Measurements from ENCODE around the gene KRT8.
A peak's percentile ranks its signal among the peaks of the same experiment; 100 is the strongest.
"Not testable (repeated sequence)": the region's sequence is repeated elsewhere in the genome, so short reads cannot be mapped to it uniquely, and the experiment has no call there.

The KRT8 gene

DNA sequence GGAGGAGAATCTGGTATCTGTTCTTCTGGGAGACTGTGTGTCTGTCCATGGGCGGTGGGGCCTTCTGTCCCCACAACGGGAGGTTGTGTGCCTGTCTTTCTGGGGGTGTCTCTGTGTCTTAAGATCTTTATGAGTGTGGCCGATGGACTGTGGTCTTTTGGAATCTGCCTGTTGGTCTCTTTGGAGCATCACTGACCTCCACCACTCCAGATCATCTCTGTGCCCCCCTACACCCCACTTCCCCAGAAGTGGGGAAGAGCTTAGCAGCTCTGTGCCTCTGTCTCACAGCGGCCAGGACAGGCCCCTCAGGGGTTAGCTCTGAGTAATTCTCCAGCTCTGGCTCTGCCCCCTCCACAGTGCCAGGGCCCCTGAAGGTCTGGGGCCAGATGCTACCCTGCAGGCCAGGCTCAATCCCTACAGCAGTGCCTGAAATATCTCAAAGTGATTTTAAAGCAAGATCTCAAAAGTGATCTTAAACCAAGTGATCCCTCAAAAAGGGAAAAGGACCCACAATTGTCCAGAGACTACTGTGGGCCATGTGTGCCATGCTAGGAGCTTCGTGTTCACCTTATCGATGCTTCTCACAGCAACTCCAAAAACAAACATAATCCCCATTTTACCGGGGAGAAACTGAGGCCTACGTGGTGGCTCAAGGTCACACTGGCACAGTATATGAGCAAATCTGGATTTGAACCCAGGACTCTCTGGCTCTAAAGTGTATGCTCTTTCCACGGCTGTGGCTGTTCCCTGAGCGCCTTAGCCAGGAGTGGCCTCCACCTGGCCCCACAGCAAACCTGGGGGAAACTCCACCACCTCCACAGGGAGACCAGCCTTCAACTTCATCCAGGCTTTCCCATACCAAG is 30.1 kb downstream of the KRT8 start:
- no peak for DNase-seq (ENCODE audit: low read depth)

DNA sequence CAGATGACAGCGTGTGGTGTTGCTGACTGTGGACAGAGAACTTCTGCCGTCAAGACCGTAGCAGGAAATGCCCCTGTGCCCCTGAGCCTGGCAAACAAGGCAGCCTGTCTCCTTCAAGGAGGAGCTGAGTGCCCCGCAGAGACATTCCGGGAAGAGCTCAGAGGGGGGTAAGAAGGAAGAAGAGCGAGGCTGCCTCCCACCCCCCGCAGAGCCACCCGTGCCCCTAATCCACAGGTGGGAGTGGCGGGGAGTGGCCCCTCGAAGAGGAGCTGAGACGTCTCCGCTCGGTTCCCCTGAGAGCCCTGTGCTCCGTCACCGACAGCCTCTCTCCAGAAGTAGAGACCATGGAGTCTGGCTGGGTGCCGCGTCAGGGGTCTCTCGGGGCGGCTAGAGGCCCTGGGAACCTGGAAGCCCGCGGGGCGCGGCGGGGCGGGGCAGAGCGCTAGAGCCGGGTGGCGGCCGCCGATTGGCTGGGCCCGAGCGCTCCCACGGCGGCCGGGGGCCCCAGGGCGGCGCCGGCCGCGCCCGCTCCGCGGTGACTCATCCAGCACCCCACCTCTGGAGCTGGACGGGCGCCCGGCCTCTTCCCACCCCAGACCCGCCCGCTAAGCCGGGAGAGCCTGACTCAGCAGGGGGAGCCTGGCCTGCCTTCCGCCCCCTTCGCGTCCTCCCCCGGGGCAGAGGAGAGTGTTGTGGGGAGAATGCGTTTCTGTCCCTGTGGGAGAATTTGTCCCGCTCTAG is 30.9 kb downstream of the KRT8 start:
- DNase-seq (ENCODE audit: low read depth), result no peak

DNA sequence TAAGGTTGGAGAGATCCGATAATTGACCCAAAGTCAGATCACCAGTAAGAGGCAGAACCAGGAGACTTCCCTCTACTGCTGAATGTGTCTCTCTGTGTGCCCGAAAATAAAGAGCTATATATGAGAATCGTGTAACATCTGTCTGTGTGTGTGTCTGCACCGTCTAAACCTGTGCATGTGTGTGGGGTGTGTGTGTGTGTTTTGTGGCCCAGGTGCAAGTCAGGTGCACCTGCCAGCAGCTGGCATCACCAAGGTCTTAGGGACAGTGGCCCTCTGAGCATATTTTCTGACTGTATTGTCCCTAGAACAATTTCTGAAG is 31.4 kb downstream of the KRT8 start:
- no peak for DNase-seq (ENCODE audit: low read depth)

DNA sequence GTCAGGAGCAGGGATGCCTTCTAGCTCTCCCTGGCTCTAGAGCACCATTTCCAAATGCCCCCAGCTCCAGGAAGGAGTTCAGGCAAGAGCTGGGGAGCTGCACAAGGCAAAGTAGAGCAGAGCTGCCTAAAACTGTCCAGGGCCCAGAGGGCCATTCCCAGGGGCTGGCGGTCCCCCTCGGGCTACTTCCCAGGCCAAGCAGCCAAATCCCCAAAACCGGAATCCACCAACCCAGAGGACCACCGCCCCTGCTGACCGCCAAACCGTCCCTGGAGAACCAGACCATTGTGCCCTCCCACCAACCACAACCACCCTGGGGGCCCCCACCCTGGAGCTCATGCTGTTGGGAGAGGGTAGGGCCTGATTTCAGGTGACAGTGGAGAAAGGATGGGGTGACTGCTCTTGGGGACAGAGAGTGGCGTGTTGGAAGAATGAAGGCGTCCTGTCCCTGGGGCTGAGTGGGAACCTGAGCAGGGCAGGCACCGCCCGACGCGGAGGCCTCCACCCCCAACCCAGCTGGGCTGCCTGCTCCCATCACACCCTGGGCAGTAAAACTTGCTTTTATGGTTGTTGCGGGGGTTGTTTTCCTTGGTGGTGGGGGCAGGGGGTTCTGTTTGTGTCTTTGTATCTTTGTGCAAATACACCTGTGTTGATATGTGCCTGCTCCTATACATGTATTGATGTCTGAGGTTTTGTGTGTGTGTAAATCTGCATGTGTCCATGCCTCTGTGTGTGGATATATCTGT is 32.1 kb downstream of the KRT8 start:
- DNase-seq (ENCODE audit: low read depth), result no peak

DNA sequence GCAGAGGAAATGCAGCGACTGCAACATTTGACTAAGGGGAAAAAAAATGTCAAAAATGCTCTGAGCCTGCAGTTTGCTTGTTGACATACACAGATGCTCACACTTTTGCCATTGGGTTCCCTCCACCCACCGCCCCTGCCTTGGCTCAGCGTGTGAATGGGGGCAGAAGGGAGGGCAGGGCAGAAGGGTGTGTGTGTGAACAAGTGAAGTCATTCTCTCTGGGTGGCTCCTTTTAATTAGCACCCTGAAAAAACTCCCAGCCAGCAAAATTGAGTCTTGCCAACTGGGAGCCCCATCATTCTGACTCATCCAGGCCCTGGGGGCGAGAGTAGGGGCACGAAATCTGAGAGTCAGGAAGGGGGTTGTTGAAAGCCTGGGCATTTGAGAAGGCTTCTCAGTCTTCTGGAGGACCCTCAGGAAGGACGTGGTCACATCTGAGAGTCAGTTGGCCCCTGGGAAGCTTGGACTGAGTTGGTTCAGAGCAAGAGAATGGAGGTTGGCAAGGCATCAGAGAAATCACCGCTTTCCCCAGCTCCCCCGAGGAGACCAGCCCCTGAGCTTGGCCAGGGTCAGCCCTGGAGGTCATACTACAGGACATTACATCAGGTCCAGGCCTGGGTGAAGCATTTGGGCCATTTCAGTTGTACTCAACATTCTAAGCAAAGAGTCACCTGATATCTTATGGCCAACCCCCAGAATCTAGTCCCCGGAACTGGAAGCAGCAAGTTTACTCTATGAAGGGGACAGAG is 33.4 kb downstream of the KRT8 start:
- no peak for DNase-seq (ENCODE audit: low read depth)

DNA sequence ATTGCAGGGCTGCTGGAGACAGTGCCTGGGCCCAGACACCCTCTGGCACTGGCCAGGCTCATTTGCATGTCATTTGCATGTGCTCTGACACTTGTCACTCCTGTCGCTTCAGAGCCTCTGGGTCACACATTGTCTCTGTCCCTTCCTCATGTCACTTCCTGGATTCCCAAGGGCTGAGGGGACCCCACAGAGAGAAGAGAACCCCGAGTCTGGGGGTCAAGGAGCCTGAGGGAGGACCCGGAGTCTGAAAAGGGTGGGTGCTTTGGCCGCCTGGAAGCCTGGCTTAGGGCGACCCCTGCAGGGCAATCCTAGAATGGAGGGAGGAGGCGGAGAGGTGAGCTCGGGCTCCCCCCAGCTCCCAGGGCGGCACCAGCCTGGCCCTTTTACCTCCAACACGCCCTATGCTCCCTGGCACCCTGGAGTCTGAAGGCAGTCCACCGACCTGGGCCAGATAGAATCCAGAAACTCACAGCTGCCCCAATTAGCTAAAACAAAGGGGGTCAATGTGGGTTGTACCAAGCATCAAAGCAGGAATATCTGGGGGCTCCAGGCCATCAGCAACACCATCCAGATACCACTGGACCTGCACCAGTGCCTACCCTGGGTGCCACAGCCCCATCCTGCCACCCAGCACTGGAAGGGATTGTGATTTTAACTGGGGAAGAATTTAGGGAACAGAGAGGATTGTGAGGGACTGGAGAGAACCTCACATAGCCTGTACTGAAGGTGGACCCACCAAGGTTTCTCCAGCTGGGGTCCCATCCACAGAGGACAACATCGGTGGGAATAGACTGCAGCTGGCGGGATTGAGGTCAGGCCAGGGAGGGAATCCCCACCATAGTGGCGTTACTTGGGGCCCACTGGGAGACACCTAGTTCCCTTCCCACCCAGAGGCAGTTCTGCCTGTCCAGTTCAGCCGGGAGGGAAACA is 34.2 kb downstream of the KRT8 start:
- DNase-seq (ENCODE audit: low read depth), result peak; percentile 58

DNA sequence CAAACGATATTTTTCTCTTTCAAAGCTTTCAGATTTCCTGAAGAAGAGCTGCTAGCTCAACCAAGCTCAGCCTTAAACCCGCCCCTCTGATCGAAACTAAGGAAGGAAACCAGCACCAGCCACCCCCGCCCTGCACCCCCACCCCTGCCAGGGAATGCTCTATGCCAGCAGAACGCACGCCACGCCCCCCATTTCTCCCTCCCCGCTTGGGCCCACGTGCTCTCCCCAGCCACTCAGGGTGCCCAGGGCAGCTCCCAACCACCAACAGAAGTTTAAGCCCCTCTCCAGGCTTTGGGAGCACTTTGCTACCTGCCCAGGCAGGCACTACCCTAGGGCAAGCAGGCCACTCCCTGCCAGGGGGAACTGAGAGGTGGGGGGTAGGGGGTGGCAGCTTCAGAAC is 37.2 kb downstream of the KRT8 start:
- no peak for DNase-seq (ENCODE audit: low read depth)

DNA sequence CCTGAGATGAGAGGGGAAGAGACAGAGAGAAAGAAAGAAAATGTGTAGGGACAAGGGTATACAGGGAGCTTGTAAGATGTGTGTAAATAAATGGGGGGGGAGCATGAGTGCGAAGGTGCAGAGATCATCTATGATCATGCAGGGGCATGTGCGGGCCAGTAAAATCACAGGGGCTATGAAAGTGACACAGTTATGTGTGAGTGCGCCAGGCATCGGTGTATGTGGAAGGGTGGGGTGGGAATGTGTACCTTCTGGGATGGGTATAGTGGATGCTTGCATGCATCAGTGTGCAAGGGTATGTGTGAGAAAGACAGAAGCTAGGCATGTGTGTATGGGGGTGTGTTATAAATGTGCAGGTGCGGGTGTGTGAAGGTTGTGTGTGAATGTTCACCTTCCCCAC is 37.7 kb downstream of the KRT8 start:
- no peak for DNase-seq (ENCODE audit: low read depth)

DNA sequence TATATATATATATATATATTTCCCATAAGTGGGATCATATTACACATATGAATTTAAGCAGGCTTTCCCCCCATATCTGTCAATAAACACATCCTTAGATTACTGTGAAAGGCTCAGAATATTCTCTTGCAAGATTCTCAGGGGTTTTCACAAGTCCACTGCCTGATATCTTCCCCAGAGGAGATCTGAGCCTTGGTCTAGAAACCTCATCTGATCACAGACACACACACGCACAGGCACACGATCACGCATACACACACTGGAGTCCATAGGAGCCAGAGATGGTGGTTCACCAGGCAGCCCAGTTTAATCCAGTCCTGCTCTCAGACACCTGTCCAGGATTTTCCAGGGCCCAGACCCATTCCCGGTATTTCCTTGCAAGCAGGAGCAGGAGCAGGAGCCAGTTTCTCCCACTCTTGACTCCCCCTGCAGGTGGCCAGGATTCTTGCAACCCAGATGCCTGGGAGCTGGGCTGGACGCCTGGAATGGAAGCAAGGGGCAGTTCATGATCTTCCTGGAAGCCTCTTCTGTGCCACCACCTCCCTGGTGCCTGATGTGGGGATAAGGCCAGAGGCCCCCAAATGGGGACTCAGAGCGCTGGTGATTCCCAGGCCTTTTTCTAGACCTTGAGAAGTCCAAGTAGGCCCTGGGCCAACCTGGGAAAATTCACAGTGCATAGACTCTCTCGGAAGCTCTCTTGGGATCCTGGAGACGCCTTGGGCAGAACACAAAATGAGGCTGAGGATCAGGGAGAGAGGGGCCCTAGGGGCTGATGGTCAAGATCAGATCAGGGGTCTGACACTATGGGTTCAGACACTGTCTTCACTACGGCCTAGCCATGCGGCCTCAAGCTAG is 39.6 kb downstream of the KRT8 start:
- DNase-seq (ENCODE audit: low read depth), result no peak

DNA sequence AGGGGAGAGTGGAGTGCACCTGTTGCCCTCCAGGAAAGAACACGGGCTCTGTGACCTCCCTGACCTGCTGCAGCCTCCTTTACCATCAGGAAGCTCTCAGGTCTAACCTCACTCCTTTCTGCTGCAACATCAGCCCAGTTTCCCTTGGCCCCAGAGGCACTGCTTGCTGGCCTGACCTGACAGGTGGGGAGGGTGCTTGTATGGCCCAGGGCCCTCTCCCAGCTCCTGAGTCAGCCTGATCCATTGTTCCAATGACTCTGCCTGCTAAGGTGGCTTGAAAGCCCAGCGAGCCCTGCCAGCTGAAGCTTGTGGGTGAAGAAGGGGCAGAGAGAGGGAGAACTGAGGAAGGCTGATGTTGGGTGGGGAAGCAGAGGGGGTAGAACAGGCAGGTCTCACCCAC is 42.9 kb downstream of the KRT8 start:
- DNase-seq (ENCODE audit: low read depth), result no peak

DNA sequence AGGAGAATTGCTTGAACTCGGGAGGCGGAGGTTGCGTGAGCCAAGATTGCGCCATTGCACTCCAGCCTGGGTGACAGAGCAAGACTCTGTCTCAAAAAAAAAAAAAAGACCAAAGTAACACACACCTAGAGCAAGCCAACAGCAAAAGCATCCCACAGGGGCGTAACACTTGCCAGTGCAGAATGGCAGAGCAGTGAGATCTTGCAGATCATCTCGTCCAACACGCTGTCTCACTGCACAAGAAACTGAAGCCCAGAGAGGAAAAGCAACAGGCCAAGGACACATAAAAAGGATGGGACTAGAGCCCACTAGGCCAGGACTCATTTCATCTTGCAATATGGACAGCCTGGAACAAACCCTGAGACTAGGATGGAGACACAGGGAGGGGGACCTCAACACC is 43.4 kb downstream of the KRT8 start:
- DNase-seq (ENCODE audit: low read depth), result no peak

DNA sequence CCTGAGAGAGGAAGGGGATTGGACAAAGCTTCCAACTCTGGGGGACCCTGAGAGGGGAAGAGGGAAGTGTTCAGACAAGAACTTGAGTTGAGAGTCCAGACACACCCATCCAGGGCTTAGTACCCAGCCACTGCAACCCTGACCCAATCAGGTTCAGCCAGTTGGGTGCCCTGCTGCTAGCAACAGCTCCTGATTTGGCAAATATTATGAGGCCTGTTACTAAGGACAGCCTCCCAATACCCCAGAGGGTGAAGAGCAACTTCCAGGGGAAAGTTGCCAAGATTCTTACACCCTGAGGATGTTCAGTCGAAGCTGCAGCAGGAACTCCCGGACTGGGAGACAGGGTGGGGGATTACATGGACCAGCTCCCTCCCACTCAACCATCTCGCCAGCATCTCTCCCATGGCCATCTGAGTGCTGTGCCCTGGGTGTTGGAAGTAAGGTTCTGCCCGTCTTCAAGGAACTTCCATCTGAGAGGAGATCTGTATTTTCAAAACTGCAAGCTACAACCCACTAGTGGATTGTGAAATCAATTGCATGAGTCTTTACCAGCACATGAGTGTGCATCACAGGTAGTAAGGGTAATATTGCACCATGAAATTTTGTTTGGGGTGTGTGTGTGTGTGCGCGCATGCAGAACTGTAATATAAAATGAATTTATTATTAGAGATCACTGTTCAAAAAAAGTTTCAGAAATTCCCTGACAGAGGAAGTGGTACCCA is 44.6 kb downstream of the KRT8 start:
- DNase-seq (ENCODE audit: low read depth), result no peak

DNA sequence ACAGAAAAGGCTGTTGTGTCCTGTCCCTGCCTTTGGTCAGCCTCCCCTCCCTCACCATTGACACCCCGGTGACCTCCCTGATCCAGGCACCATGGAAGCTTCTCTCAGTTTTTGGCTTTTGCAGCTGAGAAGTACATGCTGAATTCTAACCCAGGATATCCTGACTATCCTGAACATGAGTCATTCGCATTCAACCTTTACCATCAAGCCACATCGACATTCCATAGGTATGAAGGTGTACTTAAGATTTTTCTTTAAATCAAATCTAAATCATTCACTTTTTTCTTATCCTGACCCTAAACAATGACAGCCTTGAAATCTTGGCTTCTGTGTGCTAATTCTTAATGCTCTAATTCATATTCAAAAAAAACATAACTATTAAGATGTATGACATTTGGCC is 47.4 kb downstream of the KRT8 start:
- DNase-seq (ENCODE audit: low read depth), result no peak

DNA sequence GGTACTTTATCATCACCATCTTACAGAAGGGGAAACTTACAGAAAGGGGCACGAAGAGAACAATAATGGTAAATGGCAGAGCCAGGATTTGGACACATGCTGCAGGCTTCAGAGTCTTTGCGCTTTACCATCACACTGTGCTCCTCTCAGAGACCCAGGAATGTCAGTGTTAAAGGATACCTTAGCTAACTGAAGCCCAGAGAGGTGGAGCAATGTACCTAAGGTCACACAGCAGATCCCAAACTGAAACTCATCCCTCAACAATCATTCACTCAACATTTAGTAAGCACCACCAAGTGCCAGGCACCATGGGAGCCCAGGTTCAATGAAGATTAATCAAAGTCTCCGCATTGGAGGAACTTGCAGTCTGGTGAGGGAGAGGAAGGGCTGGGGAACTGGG is 48.1 kb downstream of the KRT8 start:
- DNase-seq (ENCODE audit: low read depth), result no peak

DNA sequence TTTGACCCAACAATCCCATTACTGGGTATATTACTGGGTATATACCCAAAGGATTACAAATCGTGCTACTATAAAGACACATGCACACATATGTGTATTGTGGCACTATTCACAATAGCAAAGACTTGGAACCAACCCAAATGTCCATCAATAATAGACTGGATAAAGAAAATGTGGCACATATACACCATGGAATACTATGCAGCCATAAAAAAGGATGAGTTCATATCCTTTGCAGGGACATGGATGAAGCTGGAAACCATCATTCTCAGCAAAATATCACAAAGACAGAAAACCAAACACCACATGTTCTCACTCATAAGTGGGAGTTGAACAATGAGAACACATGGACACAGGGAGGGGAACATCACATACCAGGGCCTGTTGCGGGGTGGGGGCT is 48.8 kb downstream of the KRT8 start:
- DNase-seq (ENCODE audit: low read depth), result not testable (repeated sequence)

DNA sequence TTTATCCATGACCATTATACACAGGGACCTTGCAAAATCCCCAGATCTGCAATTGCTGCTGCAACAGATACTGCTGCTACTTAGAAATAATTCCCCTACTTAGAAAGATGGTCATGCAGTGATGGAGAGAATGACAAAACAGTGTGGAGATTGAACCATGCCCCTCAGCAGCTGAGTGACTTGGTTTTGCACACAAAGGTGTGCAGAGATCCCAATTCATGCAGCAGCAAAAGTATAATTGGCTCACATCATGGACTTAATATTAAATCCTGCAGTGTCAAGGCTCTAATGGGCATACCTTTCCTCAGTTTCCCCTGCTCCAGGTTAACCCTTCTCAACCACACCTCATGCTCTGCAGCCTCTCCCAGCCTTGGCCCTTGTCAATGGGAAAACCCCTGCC is 53.1 kb downstream of the KRT8 start:
- DNase-seq (ENCODE audit: low read depth), result no peak

DNA sequence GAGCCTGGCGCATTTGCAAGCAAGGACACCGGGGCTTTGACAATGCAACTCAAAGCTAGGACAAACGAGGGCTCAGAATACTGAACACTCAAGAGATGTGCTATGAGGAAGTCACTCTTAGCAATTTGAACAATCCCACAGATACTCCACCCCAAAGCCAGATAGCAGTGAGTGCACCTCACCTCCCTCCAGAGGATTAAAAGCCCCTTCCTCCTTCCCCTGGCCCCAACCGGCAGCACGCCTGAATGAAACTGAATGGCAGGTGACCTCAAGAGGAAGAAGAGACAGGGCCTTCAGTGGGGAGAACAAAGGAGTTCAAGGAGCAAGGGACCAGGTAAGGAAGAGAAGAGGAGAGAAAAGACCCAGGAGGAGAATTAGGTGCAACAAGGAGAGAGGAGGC is 54.2 kb downstream of the KRT8 start:
- no peak for DNase-seq (ENCODE audit: low read depth)

DNA sequence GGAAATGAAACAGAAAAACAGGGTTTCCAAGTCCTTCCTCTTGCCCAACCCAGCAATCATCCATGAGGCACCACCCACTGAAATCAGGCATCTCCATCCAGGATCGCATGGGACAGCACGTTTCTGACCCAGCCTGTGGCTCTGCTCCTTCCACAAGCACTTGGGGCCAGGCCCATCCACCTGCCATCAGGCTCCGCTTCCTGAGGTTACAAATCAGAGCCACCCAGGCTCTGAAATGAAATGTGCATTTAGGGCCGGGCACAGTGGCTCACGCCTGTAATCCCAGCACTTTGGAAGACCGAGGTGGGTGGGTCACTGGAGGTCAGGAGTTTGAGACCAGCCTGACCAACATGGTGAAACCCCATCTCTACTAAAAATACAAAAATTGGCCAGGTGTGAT is 55.4 kb downstream of the KRT8 start:
- no peak for DNase-seq (ENCODE audit: low read depth)

DNA sequence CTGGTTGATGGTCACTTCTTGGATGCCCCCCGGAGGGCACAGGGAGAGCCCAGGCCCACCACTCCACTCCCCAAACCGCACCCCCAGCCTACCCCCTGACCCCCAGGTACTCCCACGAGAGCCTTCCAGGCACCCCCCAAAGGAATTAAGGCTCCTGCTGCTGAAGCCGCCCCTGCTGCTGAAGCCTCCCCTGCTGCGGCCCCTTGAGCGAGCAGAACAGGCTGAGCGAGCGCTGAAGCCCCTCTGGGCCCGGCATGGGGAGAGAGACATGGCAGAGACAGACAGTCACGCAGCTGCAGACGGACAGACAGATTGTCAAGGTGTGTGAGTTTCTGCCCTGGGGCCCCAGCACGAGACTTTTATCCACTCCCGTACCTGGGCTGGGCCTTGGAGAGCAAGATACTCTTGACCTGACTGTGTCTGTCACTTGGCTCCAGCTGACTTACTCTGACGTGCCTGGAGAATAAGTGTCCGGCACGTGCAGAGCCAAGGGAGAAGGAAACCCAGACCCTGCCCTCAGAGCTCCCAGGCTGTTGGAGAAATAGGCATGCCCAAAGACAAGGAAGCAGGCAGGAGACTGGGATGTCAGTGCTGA is 56.1 kb downstream of the KRT8 start, which contains the start of gene KRT78:
Gene KRT78 (minus strand): TSS at position 334 of the 595 bp plus-strand sequence. CDS start 64 bp downstream, at position 270.
- DNase-seq (ENCODE audit: low read depth), result no peak
